ENCODE measurements around the gene PNPLA5.

Gene PNPLA5

GRCh38 chr22:43901976-43902643, 10.3 kb upstream of the PNPLA5 start:
- DNase-seq (ENCODE audit: low read depth) = peak; percentile 93

GRCh38 chr22:43900206-43900605, 8.4 kb upstream of the PNPLA5 start:
- no peak for DNase-seq (ENCODE audit: low read depth)

GRCh38 chr22:43897751-43898261, 6.0 kb upstream of the PNPLA5 start:
- peak; percentile 78 for DNase-seq (ENCODE audit: low read depth)

GRCh38 chr22:43895986-43896645, 4.3 kb upstream of the PNPLA5 start:
- no peak for DNase-seq (ENCODE audit: low read depth)

GRCh38 chr22:43894122-43894521, 2.3 kb upstream of the PNPLA5 start:
- no peak for DNase-seq (ENCODE audit: low read depth)

GRCh38 chr22:43893266-43893665, 1.5 kb upstream of the PNPLA5 start:
- DNase-seq (ENCODE audit: low read depth) = no peak

GRCh38 chr22:43892183-43892894, 526 bp upstream of the PNPLA5 start:
- no peak for DNase-seq (ENCODE audit: low read depth)

GRCh38 chr22:43890901-43891331, 897 bp downstream of the PNPLA5 start:
- DNase-seq (ENCODE audit: low read depth) = no peak

GRCh38 chr22:43889860-43890253, 2.0 kb downstream of the PNPLA5 start:
- peak; percentile 39 for DNase-seq (ENCODE audit: low read depth)

- DNase-seq (ENCODE audit: low read depth) = no peak
These were observed 2.5 kb downstream of the PNPLA5 start for GRCh38 chr22:43889201-43889859.

GRCh38 chr22:43888740-43889139, 3.1 kb downstream of the PNPLA5 start:
- no peak for DNase-seq (ENCODE audit: low read depth)

- DNase-seq (ENCODE audit: low read depth) = no peak
These were observed 4.4 kb downstream of the PNPLA5 start for GRCh38 chr22:43887391-43887790.

- no peak for DNase-seq (ENCODE audit: low read depth)
These were observed 5.6 kb downstream of the PNPLA5 start for GRCh38 chr22:43886231-43886630.

- DNase-seq (ENCODE audit: low read depth) = no peak
These were observed 6.0 kb downstream of the PNPLA5 start for GRCh38 chr22:43885786-43886185.

GRCh38 chr22:43885319-43885671, 6.5 kb downstream of the PNPLA5 start:
- DNase-seq (ENCODE audit: low read depth) = no peak

- DNase-seq (ENCODE audit: low read depth) = peak; percentile 24
These were observed 7.1 kb downstream of the PNPLA5 start for GRCh38 chr22:43884600-43885318.

- DNase-seq (ENCODE audit: low read depth) = no peak
These were observed 7.9 kb downstream of the PNPLA5 start for GRCh38 chr22:43883719-43884415.

GRCh38 chr22:43883012-43883661, 8.7 kb downstream of the PNPLA5 start:
- DNase-seq (ENCODE audit: low read depth) = peak; percentile 85

- DNase-seq (ENCODE audit: low read depth) = no peak
These were observed 9.6 kb downstream of the PNPLA5 start for GRCh38 chr22:43882122-43882767.
